Breast epithelium (tissue), 4 donors: ENCODE data around the gene GNAI1. TPM values are rescaled to one million over a fixed set of nuclear protein-coding genes. Genes with fewer than 3 reads are reported as not detected.

ENCODE experiments used
- DNase-seq, 2 donors: peaks; one replicate each; pipeline ENCODE4 v3.0.0-alpha.2; 2019; ENCODE audit warnings: low spot score in 2 of 2
- H3K27ac ChIP-seq, 2 donors: fragments of 200-600 bp; sonication (generic) in 1 of 2; one replicate each; pipeline ENCODE4 v1.5.1; 2016 to 2019; ENCODE audit warnings: mild to moderate bottlenecking in 1 of 2
- H3K27me3 ChIP-seq, 2 donors: fragments of 200-600 bp; sonication (generic) in 1 of 2; one replicate each; pipeline versions ENCODE4 v1.5.1 to v1.6.0; 2017 to 2019; ENCODE audit warnings: control low read depth in 1 of 2, mild to moderate bottlenecking in 1 of 2
- H3K36me3 ChIP-seq: fragments of 200-600 bp; one replicate; pipeline ENCODE4 v1.5.1; 2019
- H3K4me1 ChIP-seq, 2 donors: fragments of 200-600 bp; sonication (generic); one replicate each; pipeline ENCODE4 v1.5.1; 2016 to 2019; ENCODE audit warnings: control low read depth in 1 of 2
- H3K4me3 ChIP-seq, 3 donors: fragments of 200-600 bp; sonication (generic); 1 replicate in 2 of 3; 2 replicates in 1 of 3; pipeline ENCODE4 v1.5.1; 2016 to 2019; ENCODE audit warnings: mild to moderate bottlenecking in 3 of 3, moderate library complexity in 2 of 3
- H3K9me3 ChIP-seq, 2 donors: fragments of 200-600 bp; sonication (generic) in 1 of 2; one replicate each; pipeline ENCODE4 v1.5.1; 2016 to 2019; ENCODE audit warnings: control low read depth in 1 of 2
- POLR2A ChIP-seq: fragments of 450-650 bp; IDR thresholded peaks from one replicate; pipeline ENCODE4 v1.6.1; 2016; ENCODE audit warnings: antibody characterized with exemption, mild to moderate bottlenecking, moderate library complexity
- POLR2AphosphoS5 ChIP-seq, 3 donors: sonication (generic); formaldehyde crosslinking; IDR thresholded peaks; one replicate each; pipeline ENCODE4 v1.6.1; 2017; ENCODE audit warnings: antibody characterized with exemption in 3 of 3
- intact Hi-C: fragments of 100-400 bp; cut with DNase I; formaldehyde crosslinking; loops from one replicate; pipeline ENCODE4 v1.15.1; 2023; ENCODE audit warnings: low total_unique reads
- total RNA-seq, 3 donors: library from RNA; depleted of rRNA; stranded (reverse); fragments of >200 nt; gene quantifications; one replicate each; pipeline ENCODE4 v1.1.0, GENCODE V29; 2016
- TF ChIP-seq, protein P1 (sequence below), 3 donors: fragments of 450-650 bp; IDR thresholded peaks; one replicate each; pipeline ENCODE4 v1.5.1; 2016 to 2017; ENCODE audit warnings: antibody characterized with exemption in 3 of 3, mild to moderate bottlenecking in 3 of 3, moderate library complexity in 3 of 3

GNAI1 gene
- total RNA-seq, 3 donors from 2014 or later, result 25.6 to 75.2 (median 27.5) TPM

DNA sequence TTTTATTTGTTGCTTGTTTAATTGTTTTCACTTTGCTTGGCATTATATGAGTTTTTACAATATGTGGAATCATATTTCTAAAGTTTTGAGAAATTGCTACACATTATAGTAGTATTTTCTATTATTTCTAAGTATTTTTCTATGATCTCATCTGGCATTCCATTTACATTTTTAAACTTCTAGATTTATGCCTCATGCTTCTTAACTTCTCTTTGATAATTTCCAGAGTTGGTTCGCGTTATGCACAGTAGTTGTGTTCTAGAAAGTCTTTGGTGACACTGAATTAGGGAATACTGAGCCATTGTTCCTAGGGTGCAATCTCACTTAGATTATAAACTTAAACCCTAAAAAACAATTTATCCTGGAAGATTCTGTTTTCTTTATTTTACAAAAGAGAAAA, 129.2 kb downstream of the GNAI1 start:
- H3K9me3 ChIP-seq, result no peaks in the 10 kb centered on the region
- H3K27me3 ChIP-seq, result no peaks in the 10 kb centered on the region
- H3K27ac ChIP-seq, result no peak overlapping the region
- no peaks in the 10 kb centered on the region for H3K4me1 ChIP-seq
- TF ChIP-seq, protein P1, sequence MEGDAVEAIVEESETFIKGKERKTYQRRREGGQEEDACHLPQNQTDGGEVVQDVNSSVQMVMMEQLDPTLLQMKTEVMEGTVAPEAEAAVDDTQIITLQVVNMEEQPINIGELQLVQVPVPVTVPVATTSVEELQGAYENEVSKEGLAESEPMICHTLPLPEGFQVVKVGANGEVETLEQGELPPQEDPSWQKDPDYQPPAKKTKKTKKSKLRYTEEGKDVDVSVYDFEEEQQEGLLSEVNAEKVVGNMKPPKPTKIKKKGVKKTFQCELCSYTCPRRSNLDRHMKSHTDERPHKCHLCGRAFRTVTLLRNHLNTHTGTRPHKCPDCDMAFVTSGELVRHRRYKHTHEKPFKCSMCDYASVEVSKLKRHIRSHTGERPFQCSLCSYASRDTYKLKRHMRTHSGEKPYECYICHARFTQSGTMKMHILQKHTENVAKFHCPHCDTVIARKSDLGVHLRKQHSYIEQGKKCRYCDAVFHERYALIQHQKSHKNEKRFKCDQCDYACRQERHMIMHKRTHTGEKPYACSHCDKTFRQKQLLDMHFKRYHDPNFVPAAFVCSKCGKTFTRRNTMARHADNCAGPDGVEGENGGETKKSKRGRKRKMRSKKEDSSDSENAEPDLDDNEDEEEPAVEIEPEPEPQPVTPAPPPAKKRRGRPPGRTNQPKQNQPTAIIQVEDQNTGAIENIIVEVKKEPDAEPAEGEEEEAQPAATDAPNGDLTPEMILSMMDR (IDR thresholded peaks at IDR 0.05), result no peak
- TF ChIP-seq POLR2A (no peak), POLR2AphosphoS5 (IDR thresholded peaks at IDR 0.05) (no peak)
- no peak overlapping the region for H3K4me3 ChIP-seq
- no peaks in the 10 kb centered on the region for H3K36me3 ChIP-seq
- no peak for DNase-seq
- intact Hi-C loops, result no loop called here

DNA sequence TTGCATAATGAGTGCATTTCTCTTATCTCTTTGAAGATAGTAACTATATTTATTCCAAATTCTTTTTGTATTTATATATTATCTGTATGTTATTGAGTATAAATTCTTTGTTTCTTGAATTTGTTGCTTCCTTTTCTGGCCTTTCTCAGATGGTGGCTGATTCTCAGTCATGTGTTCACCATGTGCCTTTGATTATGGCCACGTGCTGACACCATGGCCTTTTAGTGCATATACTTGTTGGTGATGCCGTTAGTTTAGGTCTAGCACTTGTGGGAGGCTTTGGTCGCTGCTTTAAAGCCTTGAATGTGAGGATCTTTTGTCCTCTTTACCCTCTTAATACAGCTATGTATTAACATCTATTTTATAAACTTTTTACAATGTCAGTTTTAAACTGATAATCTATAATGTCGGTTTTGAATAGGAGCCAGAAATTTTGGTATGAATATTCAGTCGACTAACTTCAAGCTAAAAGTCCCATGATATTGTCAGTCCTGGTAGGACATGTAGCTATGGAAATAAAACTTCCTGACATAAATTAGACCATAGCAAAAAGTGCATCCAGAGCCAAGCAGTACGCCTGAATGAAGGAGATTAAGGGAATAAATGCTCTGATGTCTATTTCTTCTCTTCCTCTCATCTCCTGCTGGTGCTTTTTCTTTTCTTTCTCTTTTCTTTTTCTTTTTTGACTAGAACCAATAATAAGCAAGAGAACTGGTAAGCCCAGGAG, 130.3 kb downstream of the GNAI1 start:
- DNase-seq, result no peak
- Histone ChIP-seq H3K9me3 (no peaks in the 10 kb centered on the region), H3K4me3 (no peak overlapping the region), H3K27ac (no peak overlapping the region), H3K4me1 (no peaks in the 10 kb centered on the region), H3K36me3 (no peaks in the 10 kb centered on the region), H3K27me3 (no peaks in the 10 kb centered on the region)
- TF ChIP-seq POLR2AphosphoS5 (IDR thresholded peaks at IDR 0.05) (no peak), POLR2A (no peak)
- TF ChIP-seq, protein P1 (IDR thresholded peaks at IDR 0.05), result no peak
- intact Hi-C loops, result no loop called here

DNA sequence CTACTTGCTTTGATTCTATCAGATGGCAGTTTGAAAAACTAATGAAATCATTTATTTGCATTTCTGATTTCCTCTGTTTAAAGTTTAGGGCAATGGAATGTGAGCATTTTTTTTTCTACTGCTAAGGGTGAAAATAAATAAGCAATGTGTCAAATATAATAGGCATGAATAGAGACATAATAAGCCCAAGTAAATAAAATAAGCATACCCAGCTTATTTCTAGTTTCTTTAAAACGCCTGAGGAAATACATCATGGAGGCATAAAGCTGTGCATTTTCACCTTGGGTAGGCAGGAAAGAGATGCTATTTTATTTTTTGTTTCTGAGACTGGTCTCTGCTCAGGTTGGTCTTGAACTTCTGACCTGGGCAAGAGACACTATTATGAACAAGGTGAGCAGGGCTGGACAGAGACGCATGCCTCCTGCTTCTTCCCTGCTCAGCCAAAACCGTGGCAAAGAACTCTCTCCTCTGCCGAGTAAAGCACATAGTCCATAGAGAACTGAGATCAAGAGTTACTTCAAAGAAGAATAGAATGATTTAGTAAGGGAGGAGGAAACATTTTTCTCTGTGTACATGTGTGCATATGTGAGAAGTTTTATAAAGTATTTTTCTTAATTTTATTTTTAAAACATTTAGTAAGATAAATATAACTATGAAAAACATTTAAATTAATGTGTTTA, 138.1 kb downstream of the GNAI1 start:
- intact Hi-C loops, result no loop called here
- no peaks in the 10 kb centered on the region for H3K36me3 ChIP-seq
- H3K9me3 ChIP-seq, result no peaks in the 10 kb centered on the region
- H3K4me3 ChIP-seq, result no peak overlapping the region
- H3K4me1 ChIP-seq, result no peaks in the 10 kb centered on the region
- no peak for DNase-seq
- no peak overlapping the region for H3K27ac ChIP-seq
- H3K27me3 ChIP-seq, result no peaks in the 10 kb centered on the region
- TF ChIP-seq POLR2A (no peak), POLR2AphosphoS5 (IDR thresholded peaks at IDR 0.05) (no peak)
- TF ChIP-seq, protein P1 (IDR thresholded peaks at IDR 0.05), result no peak

DNA sequence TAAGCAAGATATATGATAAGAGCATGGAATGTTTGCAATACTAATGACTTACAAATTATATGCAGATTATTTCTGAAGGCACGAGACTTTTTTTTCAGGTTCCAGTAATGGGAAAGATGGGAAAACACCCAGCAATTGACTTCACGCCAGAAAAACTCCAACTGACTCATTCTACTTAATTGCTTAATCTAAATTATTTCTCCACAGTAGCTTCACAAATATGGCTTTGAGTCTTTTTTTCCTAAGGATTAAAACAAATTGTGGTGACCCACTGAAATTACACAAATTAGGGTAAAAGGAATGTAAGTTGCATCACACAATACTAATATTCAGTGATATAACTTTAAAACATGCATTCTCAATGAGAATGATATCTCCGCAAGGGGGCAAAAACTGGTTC, 138.7 kb downstream of the GNAI1 start:
- no peak for TF ChIP-seq POLR2AphosphoS5 (IDR thresholded peaks at IDR 0.05)
- TF ChIP-seq, protein P1 (IDR thresholded peaks at IDR 0.05), result no peak
- TF ChIP-seq POLR2A, result no peak
- no peak overlapping the region for H3K4me3 ChIP-seq

DNA sequence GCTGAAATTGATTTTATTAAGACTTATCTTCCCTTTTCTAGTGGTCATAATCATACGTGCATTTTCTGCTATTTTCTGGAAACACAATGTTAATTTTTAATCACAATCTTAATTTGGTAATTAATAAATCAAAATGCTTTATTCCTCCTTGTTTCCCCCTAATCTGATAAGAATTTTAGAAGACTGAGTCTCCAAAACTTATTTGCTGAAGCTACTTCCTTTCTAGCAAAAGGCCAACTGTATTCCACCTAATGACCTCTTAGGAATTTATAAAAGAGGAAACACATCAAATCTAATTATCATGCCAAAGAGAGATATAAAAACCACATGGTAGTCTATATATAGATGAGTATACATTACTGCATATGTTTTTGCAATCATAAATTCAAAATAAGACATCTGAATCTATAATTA, 140.6 kb downstream of the GNAI1 start:
- TF ChIP-seq, protein P1 (IDR thresholded peaks at IDR 0.05), result no peak
- TF ChIP-seq POLR2AphosphoS5 (IDR thresholded peaks at IDR 0.05) (no peak), POLR2A (no peak)
- no peak for DNase-seq
- no peaks in the 10 kb centered on the region for H3K27me3 ChIP-seq
- no peaks in the 10 kb centered on the region for H3K4me1 ChIP-seq
- H3K27ac ChIP-seq, result no peak overlapping the region
- no peaks in the 10 kb centered on the region for H3K9me3 ChIP-seq
- no peaks in the 10 kb centered on the region for H3K36me3 ChIP-seq
- no peak overlapping the region for H3K4me3 ChIP-seq
- intact Hi-C loops, result no loop called here

More for the DNA sequence above, 138.7 kb downstream of the GNAI1 start:
- DNase-seq, result no peak
- intact Hi-C loops, result no loop called here
- Histone ChIP-seq H3K4me1 (no peaks in the 10 kb centered on the region), H3K27ac (no peak overlapping the region), H3K9me3 (no peaks in the 10 kb centered on the region), H3K36me3 (no peaks in the 10 kb centered on the region), H3K27me3 (no peaks in the 10 kb centered on the region)
